Keratinocyte (primary cell): ENCODE data around the gene ID1. TPM values are rescaled to one million over a fixed set of nuclear protein-coding genes. Genes with fewer than 3 reads are reported as not detected.

ENCODE experiments used
- DNase-seq: peaks from one replicate; pipeline ENCODE4 v3.0.0-alpha.2; 2011; ENCODE audit warnings: low read depth, missing footprints, low spot score
- FAIRE-seq: peaks from 2 replicates; lab custom pipeline; 2011; peaks lifted over from hg19 to GRCh38; lab: Jason Lieb, UNC
- H2AFZ ChIP-seq: 2 replicates; pipeline ENCODE4 v1.6.0; 2012; ENCODE audit warnings: low read length, control low read depth, inconsistent platforms; ENCODE audit not compliant: control insufficient read depth
- H3K27ac ChIP-seq: 2 replicates; pipeline ENCODE4 v1.5.1; 2011; ENCODE audit warnings: low read length; ENCODE audit not compliant: control insufficient read depth, insufficient read depth
- H3K27me3 ChIP-seq: 3 replicates; pipeline ENCODE4 v1.6.0; 2011; ENCODE audit warnings: low read length; ENCODE audit not compliant: control insufficient read depth, insufficient read depth; ENCODE audit errors: extremely low read depth
- H3K36me3 ChIP-seq, 2 experiments: 2 replicates in 1 of 2; 3 replicates in 1 of 2; pipeline ENCODE4 v1.5.1; 2011; ENCODE audit warnings: low read length in 2 of 2, mild to moderate bottlenecking in 1 of 2; ENCODE audit not compliant: control insufficient read depth in 2 of 2, insufficient read depth in 2 of 2; ENCODE audit errors: extremely low read depth in 1 of 2
- H3K4me1 ChIP-seq: 3 replicates; pipeline ENCODE4 v1.5.1; 2011; ENCODE audit warnings: low read length; ENCODE audit not compliant: control insufficient read depth, insufficient read depth; ENCODE audit errors: extremely low read depth
- H3K4me2 ChIP-seq: 3 replicates; pipeline ENCODE4 v1.6.0; 2011; ENCODE audit warnings: low read depth, low read length; ENCODE audit not compliant: control insufficient read depth, insufficient read depth; ENCODE audit errors: extremely low read depth
- H3K4me3 ChIP-seq, 3 experiments: fragments of 200-600 bp in 1 of 3; sonication (generic) in 1 of 3; 2 replicates in 2 of 3; 3 replicates in 1 of 3; pipeline ENCODE4 v1.5.1; 2011 to 2016; ENCODE audit warnings: low read length in 3 of 3, mild to moderate bottlenecking in 3 of 3, control low read depth in 2 of 3, inconsistent platforms in 1 of 3, low read depth in 1 of 3, mixed read lengths in 1 of 3, mixed run types in 1 of 3, moderate library complexity in 1 of 3; ENCODE audit not compliant: control insufficient read depth in 2 of 3, insufficient read depth in 2 of 3; ENCODE audit errors: extremely low read depth in 1 of 3
- H3K79me2 ChIP-seq: 2 replicates; pipeline ENCODE4 v1.6.0; 2012; ENCODE audit warnings: low read length; ENCODE audit not compliant: control insufficient read depth, insufficient read depth
- H3K9ac ChIP-seq: 3 replicates; pipeline ENCODE4 v1.6.0; 2011; ENCODE audit warnings: low read length; ENCODE audit not compliant: control insufficient read depth, insufficient read depth; ENCODE audit errors: extremely low read depth
- H3K9me1 ChIP-seq: 3 replicates; pipeline ENCODE4 v1.6.0; 2011; ENCODE audit warnings: low read length; ENCODE audit not compliant: control insufficient read depth, insufficient read depth; ENCODE audit errors: extremely low read depth
- H3K9me3 ChIP-seq: 2 replicates; pipeline ENCODE4 v1.5.1; 2012; ENCODE audit warnings: low read depth, low read length; ENCODE audit not compliant: control insufficient read depth
- H4K20me1 ChIP-seq: 3 replicates; pipeline ENCODE4 v1.6.0; 2011; ENCODE audit warnings: low read length; ENCODE audit not compliant: control insufficient read depth, insufficient read depth; ENCODE audit errors: extremely low read depth
- EZH2 ChIP-seq: IDR thresholded peaks from one replicate; pipeline ENCODE4 v1.6.1; 2012; ENCODE audit warnings: inconsistent platforms, mild to moderate bottlenecking, low read length, moderate library complexity
- dilution Hi-C: fragments of 300-500 bp; cut with MboI; formaldehyde crosslinking; loops from one replicate; pipeline ENCODE4 v1.7.0; 2020; ENCODE audit warnings: low sequenced_read_pairs; ENCODE audit not compliant: extremely low pct_ligation_motif_present
- polyA plus RNA-seq, 5 experiments: library from polyadenylated mRNA; depleted of rRNA in 3 of 5; stranded (reverse) in 3 of 5; stranded (forward) in 1 of 5; unstranded in 1 of 5; fragments of >200 nt; gene quantifications; 1 replicate in 1 of 5; 2 replicates in 3 of 5; 3 replicates in 1 of 5; pipeline versions ENCODE4 v1.2.1 to v1.2.3, GENCODE V29; 2011 to 2012; ENCODE audit warnings: missing spikeins in 2 of 5, low read depth in 1 of 5, low replicate concordance in 1 of 5
- TF ChIP-seq, protein P1 (sequence below), 3 experiments: IDR thresholded peaks in 1 of 3; conservative IDR thresholded peaks in 1 of 3; optimal IDR thresholded peaks in 1 of 3; 2 replicates in 2 of 3; 3 replicates in 1 of 3; pipeline versions ENCODE3 to v1.5.1; 2011; ENCODE audit warnings: low read length in 3 of 3, mild to moderate bottlenecking in 3 of 3, moderate library complexity in 2 of 3, control low read depth in 1 of 3, inconsistent platforms in 1 of 3; ENCODE audit not compliant: insufficient read depth in 2 of 3; ENCODE audit errors: extremely low read depth in 1 of 3

The ID1 gene
- polyA plus RNA-seq, 1 donor (not counting 4 experiments of a cell fraction or from before 2014, with no cell fraction given): 24.4 TPM

- Histone ChIP-seq H4K20me1 (no peaks in the 10 kb centered on the region), H3K27ac (peak overlapping the region; percentile 74), H3K27me3 (no peaks in the 10 kb centered on the region), H3K4me1 (peaks cover 56% of the 10 kb centered on the region), H3K9me1 (no peaks in the 10 kb centered on the region), H2AFZ (no peak overlapping the region), H3K9ac (peak overlapping the region; percentile 73), H3K36me3 (peaks cover 6 to 30% of the 10 kb centered on the region in 2 experiments), H3K4me3 (peak overlapping the region in 2 of 3 experiments; percentile 9 to 24), H3K79me2 (no peaks in the 10 kb centered on the region), H3K4me2 (peak overlapping the region; percentile 63), H3K9me3 (no peaks in the 10 kb centered on the region)
- DNase-seq: no peak
- dilution Hi-C loops: no loop called here
- TF ChIP-seq, protein P1, sequence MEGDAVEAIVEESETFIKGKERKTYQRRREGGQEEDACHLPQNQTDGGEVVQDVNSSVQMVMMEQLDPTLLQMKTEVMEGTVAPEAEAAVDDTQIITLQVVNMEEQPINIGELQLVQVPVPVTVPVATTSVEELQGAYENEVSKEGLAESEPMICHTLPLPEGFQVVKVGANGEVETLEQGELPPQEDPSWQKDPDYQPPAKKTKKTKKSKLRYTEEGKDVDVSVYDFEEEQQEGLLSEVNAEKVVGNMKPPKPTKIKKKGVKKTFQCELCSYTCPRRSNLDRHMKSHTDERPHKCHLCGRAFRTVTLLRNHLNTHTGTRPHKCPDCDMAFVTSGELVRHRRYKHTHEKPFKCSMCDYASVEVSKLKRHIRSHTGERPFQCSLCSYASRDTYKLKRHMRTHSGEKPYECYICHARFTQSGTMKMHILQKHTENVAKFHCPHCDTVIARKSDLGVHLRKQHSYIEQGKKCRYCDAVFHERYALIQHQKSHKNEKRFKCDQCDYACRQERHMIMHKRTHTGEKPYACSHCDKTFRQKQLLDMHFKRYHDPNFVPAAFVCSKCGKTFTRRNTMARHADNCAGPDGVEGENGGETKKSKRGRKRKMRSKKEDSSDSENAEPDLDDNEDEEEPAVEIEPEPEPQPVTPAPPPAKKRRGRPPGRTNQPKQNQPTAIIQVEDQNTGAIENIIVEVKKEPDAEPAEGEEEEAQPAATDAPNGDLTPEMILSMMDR (optimal IDR thresholded peaks at IDR 0.05 in 1 of 3, IDR thresholded peaks at IDR 0.05 in 1 of 3, conservative IDR thresholded peaks at IDR 0.05 in 1 of 3; ENCODE audit: extremely low read depth in 1 of 3, insufficient read depth in 2 of 3, low read length in 3 of 3): peak in 2 of 3 experiments; percentile 18 to 62
- TF ChIP-seq EZH2: no peak
- FAIRE-seq: no peak
Observed at GRCh38 chr20:31566658-31567379, 38.3 kb upstream of the ID1 start.

GRCh38 chr20:31567380-31567720 lies 37.7 kb upstream of the ID1 start:
- Histone ChIP-seq H3K9ac (peak overlapping the region; percentile 73), H3K36me3 (peaks cover 6 to 28% of the 10 kb centered on the region in 2 experiments)

More at GRCh38 chr20:31567380-31567720, 37.7 kb upstream of the ID1 start:
- DNase-seq: no peak
- H3K9me3 ChIP-seq: no peaks in the 10 kb centered on the region
- H3K9me1 ChIP-seq: no peaks in the 10 kb centered on the region
- peaks cover 54% of the 10 kb centered on the region for H3K4me1 ChIP-seq
- TF ChIP-seq, protein P1 (optimal IDR thresholded peaks at IDR 0.05 in 1 of 3, IDR thresholded peaks at IDR 0.05 in 1 of 3, conservative IDR thresholded peaks at IDR 0.05 in 1 of 3; ENCODE audit: extremely low read depth in 1 of 3, insufficient read depth in 2 of 3, low read length in 3 of 3): peak in 1 of 3 experiments; percentile 11
- TF ChIP-seq EZH2: no peak
- no peaks in the 10 kb centered on the region for H4K20me1 ChIP-seq
- H3K79me2 ChIP-seq: no peaks in the 10 kb centered on the region
- dilution Hi-C loops: no loop called here
- peak overlapping the region; percentile 63 for H3K4me2 ChIP-seq
- no peak overlapping the region for H3K4me3 ChIP-seq
- no peaks in the 10 kb centered on the region for H3K27me3 ChIP-seq
- H3K27ac ChIP-seq: peak overlapping the region; percentile 74
- H2AFZ ChIP-seq: no peak overlapping the region
- no peak for FAIRE-seq
